VCaP (cell line): ENCODE measurements around the gene SIAH1.
"Not testable (repeated sequence)": the region's sequence is repeated elsewhere in the genome, so short reads cannot be mapped to it uniquely, and the experiment has no call there.

Source experiments
- H3K27ac ChIP-seq: fragments of 450-650 bp; 2 replicates; pipeline ENCODE4 v1.5.1; 2017
- TF ChIP-seq, protein P1 (sequence below): fragments of 450-650 bp; conservative IDR thresholded peaks from 2 replicates; pipeline ENCODE4 v1.5.1; 2017; ENCODE audit warnings: mild to moderate bottlenecking, moderate library complexity

The SIAH1 gene

DNA sequence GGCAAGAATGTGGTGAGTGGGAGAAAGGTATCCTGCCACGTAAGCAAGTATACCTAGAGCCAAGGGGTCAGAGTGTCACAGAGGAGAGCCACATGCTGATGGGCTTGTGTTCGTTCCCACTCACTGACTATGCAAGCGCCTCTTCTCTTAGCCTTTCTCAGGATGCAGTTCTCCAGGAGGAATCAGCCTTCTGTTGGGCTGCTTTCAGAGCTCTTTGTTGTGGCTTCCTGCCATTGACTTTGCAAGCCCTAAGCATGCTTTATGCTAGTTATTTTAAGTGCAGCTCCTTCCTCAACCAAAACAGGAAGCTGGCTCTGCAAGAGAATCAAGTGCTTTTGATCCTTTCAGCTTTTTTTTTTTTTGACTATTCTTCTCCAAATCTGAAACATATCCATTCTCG, 66.6 kb downstream of the SIAH1 start:
- H3K27ac ChIP-seq = no peak overlapping the region
- TF ChIP-seq, protein P1, sequence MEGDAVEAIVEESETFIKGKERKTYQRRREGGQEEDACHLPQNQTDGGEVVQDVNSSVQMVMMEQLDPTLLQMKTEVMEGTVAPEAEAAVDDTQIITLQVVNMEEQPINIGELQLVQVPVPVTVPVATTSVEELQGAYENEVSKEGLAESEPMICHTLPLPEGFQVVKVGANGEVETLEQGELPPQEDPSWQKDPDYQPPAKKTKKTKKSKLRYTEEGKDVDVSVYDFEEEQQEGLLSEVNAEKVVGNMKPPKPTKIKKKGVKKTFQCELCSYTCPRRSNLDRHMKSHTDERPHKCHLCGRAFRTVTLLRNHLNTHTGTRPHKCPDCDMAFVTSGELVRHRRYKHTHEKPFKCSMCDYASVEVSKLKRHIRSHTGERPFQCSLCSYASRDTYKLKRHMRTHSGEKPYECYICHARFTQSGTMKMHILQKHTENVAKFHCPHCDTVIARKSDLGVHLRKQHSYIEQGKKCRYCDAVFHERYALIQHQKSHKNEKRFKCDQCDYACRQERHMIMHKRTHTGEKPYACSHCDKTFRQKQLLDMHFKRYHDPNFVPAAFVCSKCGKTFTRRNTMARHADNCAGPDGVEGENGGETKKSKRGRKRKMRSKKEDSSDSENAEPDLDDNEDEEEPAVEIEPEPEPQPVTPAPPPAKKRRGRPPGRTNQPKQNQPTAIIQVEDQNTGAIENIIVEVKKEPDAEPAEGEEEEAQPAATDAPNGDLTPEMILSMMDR = no peak

DNA sequence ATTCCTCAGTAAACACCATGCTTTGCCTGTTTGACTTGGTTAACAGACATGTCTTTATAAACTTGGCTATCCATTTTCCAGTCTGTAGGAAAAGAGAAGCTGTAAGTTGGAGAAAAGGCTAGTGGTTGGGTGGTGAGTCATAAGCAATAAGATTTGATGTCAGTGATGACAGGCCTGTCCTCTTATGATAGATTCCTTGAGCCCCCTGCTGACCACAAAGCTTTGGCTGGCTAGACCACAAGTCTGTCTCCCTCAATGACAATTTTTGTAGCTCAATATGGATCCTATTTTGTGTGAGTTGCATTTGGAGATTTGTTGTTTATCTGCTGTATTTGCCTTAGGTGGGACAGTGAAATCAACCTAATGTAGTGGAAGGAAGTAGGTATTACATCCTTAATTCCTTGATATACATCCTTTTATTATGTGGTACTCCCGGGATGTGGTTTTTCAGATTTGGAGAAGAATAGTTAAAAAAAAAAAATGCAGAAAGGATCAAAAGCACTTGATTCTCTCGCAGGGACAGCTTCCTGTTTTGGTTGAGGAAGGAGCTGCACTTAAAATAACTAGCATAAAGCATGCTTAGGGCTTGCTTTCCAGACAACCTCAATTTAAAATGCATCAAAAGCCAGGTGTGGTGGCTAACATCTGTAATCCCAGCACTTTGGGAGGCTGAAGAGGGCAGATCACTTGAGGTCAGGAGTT, 67.4 kb downstream of the SIAH1 start:
- TF ChIP-seq, protein P1 = no peak
- no peak overlapping the region for H3K27ac ChIP-seq

DNA sequence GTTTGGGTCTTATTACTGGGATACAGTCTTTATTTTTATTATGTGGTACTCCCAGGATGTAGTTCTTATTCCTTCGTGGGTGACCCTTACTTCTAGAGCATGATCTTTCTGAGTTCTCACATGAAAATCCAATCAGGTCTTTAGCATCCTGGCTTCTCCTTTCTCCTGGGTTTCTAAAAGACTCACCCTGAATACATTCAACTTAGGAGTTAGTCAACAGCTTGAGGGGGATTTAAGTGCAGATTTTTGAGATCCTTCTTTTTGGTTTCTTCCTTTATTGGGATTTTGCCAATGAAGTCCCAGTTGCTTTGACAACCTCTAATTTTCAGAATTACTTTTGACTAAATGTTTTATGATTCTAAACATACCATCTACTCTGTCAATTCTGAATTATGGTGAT, 68.2 kb downstream of the SIAH1 start:
- TF ChIP-seq, protein P1 = no peak
- no peak overlapping the region for H3K27ac ChIP-seq

DNA sequence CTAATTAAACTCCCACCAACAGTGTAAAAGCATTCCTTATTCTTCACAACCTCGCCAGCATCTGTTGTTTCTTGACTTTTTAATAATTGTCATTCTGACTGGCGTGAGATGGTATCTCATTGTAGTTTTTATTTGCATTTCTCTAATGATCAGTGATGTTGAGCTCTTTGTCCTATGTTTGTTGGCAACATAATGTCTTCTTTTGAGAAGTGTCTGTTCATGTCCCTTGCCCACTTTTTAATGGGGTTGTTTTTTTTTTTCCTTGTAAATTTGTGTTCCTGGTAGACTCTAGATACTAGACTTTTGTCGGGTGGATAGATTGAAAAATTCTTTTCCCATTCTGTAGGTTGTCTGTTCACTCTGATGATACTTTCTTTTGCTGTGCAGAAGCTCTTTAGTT, 71.3 kb downstream of the SIAH1 start:
- not testable (repeated sequence) for H3K27ac ChIP-seq

DNA sequence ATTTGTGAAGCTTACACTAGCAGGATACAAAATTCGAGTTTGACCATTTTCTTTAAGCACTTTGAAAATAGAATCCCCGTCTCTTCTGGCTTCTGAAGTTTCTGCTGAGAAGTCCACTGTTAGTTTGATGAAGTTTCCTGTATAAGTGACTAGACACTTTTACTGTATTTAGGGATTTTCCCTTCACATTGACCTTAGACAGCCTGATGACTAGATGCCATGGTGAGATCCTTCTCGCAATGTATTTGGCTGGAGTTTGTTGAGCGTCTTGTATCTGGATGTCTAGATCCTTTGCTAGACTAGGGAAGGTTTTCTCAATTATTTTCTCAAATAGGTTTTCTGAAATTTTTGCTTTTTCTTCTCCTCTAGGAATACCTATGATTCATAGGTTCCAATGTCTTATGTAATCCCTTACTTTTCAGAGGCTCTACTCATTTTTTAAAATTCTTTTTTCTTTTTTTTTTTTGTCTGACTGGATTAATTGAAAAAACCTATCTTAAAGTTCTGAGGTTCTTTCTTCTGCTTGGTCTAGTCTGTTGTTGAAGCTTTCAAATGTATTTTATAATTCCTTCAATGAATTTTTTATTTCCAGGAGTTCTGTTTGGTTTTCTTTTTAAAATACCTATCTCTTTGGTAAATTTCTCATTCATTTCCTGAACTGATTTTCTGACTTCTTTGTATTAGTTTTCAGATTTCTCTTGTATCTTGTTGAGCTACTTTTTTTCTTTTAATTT, 74.1 kb downstream of the SIAH1 start:
- TF ChIP-seq, protein P1 = no peak

More for the DNA sequence above, 74.1 kb downstream of the SIAH1 start:
- H3K27ac ChIP-seq = no peak overlapping the region
